Glutamatergic neuron (in vitro differentiated cells): ENCODE data around the gene NOX5. TPM values are rescaled to one million over a fixed set of nuclear protein-coding genes. Genes with fewer than 3 reads are reported as not detected.

Experiments
- DNase-seq: peaks from one replicate; pipeline ENCODE4 v3.0.0; 2022
- H3K27ac Mint-ChIP-seq: one replicate; pipeline ENCODE4 v1.8.0; 2020; ENCODE audit warnings: mild to moderate bottlenecking, mixed read lengths, inconsistent platforms; ENCODE audit not compliant: unreplicated experiment
- H3K27me3 Mint-ChIP-seq: one replicate; pipeline ENCODE4 v1.8.0; 2020; ENCODE audit warnings: mild to moderate bottlenecking, moderate library complexity, mixed read lengths, inconsistent platforms; ENCODE audit not compliant: unreplicated experiment
- H3K36me3 Mint-ChIP-seq: one replicate; pipeline ENCODE4 v1.8.0; 2020; ENCODE audit warnings: mild to moderate bottlenecking, mixed read lengths, inconsistent platforms; ENCODE audit not compliant: unreplicated experiment
- H3K4me1 Mint-ChIP-seq: one replicate; pipeline ENCODE4 v1.8.0; 2020; ENCODE audit warnings: mild to moderate bottlenecking, low read depth, mixed read lengths, inconsistent platforms; ENCODE audit not compliant: unreplicated experiment
- H3K4me3 Mint-ChIP-seq: one replicate; pipeline ENCODE4 v1.8.0; 2020; ENCODE audit warnings: mild to moderate bottlenecking, mixed read lengths, inconsistent platforms; ENCODE audit not compliant: unreplicated experiment
- H3K9me3 Mint-ChIP-seq: one replicate; pipeline ENCODE4 v1.8.0; 2020; ENCODE audit warnings: mild to moderate bottlenecking, moderate library complexity, mixed read lengths, inconsistent platforms; ENCODE audit not compliant: unreplicated experiment
- CTCF ChIP-seq: fragments of 200-600 bp; sonication (generic); IDR thresholded peaks from one replicate; pipeline ENCODE4 v1.5.0; 2021; ENCODE audit not compliant: partially characterized antibody, unreplicated experiment
- total RNA-seq: library from RNA; stranded (reverse); fragmentation: NEBNext Ultra II Directional; extraction: Animal tissue kit (Norgen Biotek cat#: 25700); gene quantifications from one replicate; pipeline ENCODE4 v1.2.1, GENCODE V29; 2021; ENCODE audit not compliant: unreplicated experiment

The NOX5 gene
- total RNA-seq, 1 donor from 2014 or later = not detected

GRCh38 chr15:69037977-69038376 is 23.5 kb downstream of the NOX5 start:
- no peak for DNase-seq
- Mint-ChIP-seq H3K36me3 (no peaks in the 10 kb centered on the region), H3K9me3 (no peaks in the 10 kb centered on the region), H3K4me1 (no peaks in the 10 kb centered on the region), H3K4me3 (no peak overlapping the region), H3K27ac (no peak overlapping the region), H3K27me3 (no peaks in the 10 kb centered on the region)
- no peak for TF ChIP-seq CTCF

GRCh38 chr15:69038508-69038907 is 24.0 kb downstream of the NOX5 start:
- H3K4me3 Mint-ChIP-seq = no peak overlapping the region
- no peak for DNase-seq
- no peaks in the 10 kb centered on the region for H3K36me3 Mint-ChIP-seq
- no peaks in the 10 kb centered on the region for H3K4me1 Mint-ChIP-seq
- no peak overlapping the region for H3K27ac Mint-ChIP-seq
- H3K27me3 Mint-ChIP-seq = no peaks in the 10 kb centered on the region
- TF ChIP-seq CTCF = no peak
- H3K9me3 Mint-ChIP-seq = no peaks in the 10 kb centered on the region

- no peaks in the 10 kb centered on the region for H3K27me3 Mint-ChIP-seq
- H3K4me3 Mint-ChIP-seq = no peak overlapping the region
- no peak for TF ChIP-seq CTCF
- no peak overlapping the region for H3K27ac Mint-ChIP-seq
- no peaks in the 10 kb centered on the region for H3K4me1 Mint-ChIP-seq
- H3K9me3 Mint-ChIP-seq = no peaks in the 10 kb centered on the region
- DNase-seq = no peak
- H3K36me3 Mint-ChIP-seq = no peaks in the 10 kb centered on the region
These were observed 25.2 kb downstream of the NOX5 start for GRCh38 chr15:69039516-69040225.

- DNase-seq = no peak
- Mint-ChIP-seq H3K27ac (no peak overlapping the region), H3K4me1 (no peaks in the 10 kb centered on the region), H3K36me3 (no peaks in the 10 kb centered on the region), H3K4me3 (no peak overlapping the region), H3K9me3 (no peaks in the 10 kb centered on the region), H3K27me3 (no peaks in the 10 kb centered on the region)
- TF ChIP-seq CTCF = no peak
These were observed 28.0 kb downstream of the NOX5 start for GRCh38 chr15:69042531-69042930.

DNA sequence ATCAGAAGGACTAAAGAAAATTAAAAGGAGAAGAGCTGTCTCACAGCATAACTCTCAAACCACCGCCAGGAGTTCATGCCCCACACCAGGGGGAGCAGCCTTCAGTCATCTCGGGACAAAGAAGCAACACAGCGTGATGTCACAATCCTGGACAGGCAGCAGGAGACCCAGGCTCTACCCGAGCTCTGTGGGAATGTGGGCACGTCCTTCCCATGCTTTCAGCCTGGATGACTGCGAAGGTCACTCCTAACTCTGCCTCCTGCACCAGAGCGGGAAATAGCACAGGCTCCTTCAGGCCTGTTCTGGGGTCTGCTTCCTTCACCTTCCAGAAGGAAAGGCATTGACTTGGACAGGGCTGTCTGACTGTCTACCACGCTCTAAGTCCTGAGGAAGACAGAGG is 31.3 kb downstream of the NOX5 start:
- Mint-ChIP-seq H3K9me3 (no peaks in the 10 kb centered on the region), H3K27me3 (no peaks in the 10 kb centered on the region), H3K36me3 (no peaks in the 10 kb centered on the region), H3K4me3 (no peak overlapping the region), H3K27ac (no peak overlapping the region), H3K4me1 (no peaks in the 10 kb centered on the region)
- no peak for DNase-seq
- no peak for TF ChIP-seq CTCF
